B cell (primary cell): ENCODE measurements around the gene DEF6.

Experiments
- CTCF ChIP-seq: fragments of 200-600 bp; IDR thresholded peaks from one replicate; pipeline ENCODE4 v1.8.0; 2022; ENCODE audit warnings: antibody characterized with exemption, mild to moderate bottlenecking
- EZH2 ChIP-seq: IDR thresholded peaks from 2 replicates; pipeline ENCODE4 v1.6.1; 2012; ENCODE audit warnings: borderline replicate concordance, low read depth, mild to moderate bottlenecking, moderate library complexity, low read length; ENCODE audit not compliant: insufficient read depth, poor library complexity, severe bottlenecking

DNA sequence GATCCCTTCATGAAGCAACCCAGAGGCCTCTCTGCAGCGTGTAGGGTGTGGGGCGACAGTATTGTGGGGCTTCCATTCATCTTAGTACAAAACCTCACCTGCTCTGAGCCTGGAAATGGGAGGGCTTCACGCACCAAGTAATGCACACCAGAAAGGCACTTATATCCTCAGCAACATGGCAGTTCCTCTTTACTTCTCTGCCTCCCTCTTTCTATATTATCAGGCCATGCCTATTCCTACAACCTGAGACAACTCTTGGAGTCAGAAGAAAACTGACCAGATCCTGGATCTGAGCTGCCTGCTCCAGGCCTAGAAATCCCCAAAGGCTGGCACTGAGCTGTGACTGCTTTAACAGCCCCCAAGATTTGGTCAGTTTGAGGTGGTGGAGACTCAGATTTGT, 45.7 kb upstream of the DEF6 start:
- TF ChIP-seq CTCF (no peak), EZH2 (no peak)
